ENCODE measurements around the gene ZNF26.

ZNF26 gene

GRCh38 chr12:133063556-133063955 is 77.4 kb downstream of the ZNF26 start:
- DNase-seq = no peak

GRCh38 chr12:133073836-133074235 is 87.7 kb downstream of the ZNF26 start:
- DNase-seq = no peak

Measured in activated T-cell treated with anti-CD3 and anti-CD28 coated beads for 4 hours (primary cell).